HG02623 (cell line): ENCODE measurements around the gene KY.
"Not testable (repeated sequence)": the region's sequence is repeated elsewhere in the genome, so short reads cannot be mapped to it uniquely, and the experiment has no call there.

Experiments
- ATAC-seq: cut with Tn5 transposase; IDR thresholded peaks from one replicate; pipeline ENCODE4 v1.9.1; 2021; ENCODE audit warnings: moderate library complexity; ENCODE audit not compliant: unreplicated experiment

The KY gene

DNA sequence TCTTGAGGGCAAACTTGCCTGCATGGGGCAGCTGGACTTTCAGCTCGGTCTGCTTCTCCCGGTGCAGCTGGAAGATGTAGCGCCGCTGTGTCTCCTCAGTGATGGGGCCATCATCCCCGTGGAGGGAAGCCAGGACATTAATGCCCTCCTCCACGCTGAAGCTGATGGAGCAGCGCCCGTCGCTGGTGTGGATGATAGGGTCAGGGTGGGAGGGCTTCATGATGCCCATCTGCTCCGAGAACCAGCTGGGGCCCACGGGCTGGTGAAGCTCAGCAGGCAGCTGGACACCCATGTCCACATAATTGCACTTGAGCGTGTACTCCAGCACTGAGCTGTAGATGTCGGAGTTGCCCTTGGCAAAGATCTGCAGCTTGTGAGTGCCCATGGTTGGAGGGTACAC, 46.9 kb downstream of the KY start:
- no peak for ATAC-seq

DNA sequence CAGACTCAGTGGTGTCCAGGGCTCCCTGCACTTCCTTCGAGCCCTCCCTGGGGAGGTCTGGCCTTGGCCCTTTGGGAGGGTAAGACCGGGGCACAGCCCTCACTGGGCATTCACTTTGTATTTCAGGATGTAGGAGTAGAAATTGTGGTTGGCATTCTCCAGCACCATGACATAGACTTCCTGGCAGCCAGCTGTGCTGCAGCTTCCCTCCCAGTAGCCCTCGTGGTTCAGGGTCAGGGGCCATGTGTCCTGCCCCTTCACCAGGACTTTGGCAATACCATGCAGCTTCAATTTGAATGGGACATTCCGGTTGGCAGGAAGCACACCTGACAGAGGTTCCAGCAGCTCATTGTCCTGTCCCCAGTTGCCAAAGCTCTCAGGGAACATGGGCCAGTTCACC, 47.3 kb downstream of the KY start:
- ATAC-seq = no peak

DNA sequence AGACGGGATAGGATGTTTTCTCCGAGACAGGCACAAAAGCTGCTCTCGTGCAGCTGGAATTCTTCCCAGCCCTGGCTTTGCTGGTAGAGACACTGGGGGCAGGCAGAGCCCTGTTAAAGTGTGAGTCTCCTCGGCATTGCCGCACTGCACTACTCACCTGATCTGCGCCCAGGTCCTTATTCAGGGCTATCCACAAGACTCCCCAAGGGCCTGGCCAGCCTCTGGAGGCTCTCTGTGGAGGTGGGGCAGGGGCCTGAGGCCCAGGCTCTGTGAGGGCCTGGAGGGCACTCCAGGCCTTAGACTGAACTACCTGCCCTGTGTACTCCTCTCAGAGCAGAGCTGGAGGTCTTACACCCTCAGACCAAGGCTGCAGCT, 48.4 kb downstream of the KY start:
- ATAC-seq = no peak

DNA sequence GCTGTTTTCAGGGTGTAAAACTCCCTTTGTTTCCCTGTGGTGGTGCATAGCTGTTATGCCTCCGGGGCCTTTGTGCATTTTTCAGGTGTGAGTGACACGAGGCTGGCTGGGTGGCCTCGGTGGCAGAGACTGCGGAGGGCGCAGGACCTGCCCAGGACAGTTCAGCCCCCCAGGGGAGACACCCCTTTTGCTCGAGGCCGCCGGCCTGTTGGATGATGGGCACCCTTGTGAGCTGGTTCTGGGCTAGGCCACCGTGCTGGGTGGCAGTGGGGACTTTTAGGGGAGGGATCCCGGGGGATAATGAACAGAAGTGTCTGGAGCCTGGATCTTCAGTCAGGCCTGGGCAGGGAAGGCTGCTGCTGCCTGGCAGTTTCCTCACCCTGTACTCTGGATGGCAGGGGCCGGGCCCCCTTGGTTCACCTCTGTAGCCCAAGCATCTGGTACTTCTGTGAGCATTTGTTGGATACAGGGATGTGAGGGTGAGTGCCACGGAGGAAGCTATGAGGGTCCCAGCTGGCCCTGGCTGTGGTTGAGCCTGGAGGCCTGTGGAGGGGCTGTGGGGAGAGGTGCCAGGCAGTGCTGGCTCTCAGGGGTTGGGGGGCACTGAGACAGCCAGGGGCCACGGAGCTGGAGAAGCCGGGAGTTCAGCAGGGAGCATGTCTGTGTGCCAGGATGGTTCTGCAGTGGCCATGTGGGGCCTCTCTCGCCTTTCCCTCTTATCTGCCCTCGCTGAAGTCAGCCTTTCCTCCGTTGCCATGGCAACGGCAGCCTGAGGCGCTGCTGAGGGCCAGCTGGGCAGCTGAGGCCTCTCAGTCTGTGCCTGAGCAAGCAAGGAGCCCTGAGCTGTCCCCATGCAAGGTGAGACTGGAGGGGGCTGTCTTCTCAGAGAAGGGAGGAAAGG, 49.0 kb downstream of the KY start:
- ATAC-seq = no peak

DNA sequence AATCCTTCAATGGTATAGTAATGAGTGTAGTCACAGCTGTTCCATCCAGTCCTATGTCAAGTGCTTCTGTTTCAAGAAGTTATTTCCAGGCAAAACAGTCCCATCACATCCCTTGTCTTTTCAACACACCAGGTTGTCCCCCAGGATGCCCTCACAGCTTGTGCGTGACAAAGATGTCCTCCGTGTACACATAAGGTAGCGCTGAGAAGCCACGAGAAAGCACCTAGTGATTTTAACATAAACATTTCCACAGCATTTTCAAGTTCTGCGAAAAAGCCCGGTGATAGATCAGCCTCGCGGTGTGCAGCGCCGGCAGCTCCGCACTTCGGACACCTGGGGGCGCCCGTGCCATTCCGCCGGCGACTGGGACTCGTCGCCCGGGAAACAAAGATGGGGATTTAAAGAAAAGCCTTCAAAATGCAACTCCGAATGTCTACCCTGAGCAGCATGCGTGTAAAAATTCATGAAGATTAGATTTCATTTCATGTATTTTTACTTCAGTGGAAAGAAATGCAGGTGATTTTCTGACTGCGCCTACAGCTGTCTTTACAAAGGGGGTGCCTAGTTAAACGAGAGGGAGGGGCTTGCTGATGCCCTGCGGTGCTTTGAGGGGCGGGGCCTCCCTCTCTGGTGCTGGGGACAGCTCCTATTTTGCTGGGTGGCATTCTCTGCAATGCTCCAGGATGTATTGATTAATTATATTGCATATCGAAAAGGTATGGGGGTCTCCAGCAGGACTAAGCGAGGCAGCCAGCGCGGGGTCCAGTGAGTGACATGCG, 49.9 kb downstream of the KY start:
- ATAC-seq = no peak

DNA sequence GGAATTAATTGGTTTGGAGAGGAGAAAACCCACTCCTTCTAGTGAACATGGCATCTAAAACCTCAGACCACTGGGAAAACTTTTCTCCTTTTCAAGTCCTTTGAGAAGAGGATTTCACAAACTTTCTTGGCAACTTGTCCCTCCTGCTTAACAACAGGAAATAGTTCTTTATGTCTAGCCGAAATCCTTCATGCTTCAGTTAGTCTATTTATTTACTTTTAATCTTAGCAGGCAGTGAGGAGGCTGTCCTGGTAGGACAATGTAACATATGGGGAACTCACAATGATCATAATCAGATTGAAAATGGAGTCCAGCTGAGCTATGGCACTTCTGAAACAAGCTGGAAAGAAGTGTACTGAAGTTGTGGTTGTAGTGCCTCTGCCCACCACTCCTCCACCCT, 50.6 kb downstream of the KY start:
- no peak for ATAC-seq

DNA sequence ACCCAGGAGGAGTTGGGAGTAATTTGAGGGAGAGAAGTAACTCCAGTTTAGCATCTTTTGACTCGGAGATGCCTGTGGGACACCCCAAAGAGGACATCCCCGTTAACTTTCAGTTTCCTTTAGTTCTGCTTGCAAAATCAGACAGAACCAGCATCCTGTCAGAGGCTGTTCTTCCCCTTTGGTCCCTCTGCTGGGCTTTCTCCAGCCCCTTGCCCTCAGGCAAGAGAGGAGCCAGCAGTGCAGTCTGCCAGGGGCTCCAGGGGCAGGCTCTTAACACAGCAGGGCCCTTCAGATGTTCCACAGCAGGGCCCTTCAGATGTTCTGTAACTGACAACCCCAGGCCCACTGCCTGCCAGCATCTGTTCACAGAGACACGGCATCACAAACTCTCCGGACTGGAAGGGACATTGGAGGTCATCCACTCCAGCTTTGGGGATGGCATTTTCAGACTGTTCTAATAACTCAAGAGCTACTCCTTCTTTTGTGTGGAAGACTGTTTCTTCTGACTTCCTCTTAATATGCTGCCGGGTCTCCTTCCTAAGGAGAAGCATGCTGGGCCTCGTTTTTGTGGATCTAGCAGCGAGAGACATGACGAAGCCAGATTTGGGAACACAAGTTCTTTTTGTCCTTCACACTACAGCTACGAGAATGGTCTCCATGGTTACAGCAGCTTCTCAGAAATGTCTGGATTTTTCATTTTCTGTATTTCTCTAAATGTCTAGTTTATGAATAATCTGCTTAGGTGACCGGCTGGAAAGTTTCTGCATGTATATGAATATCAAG, 51.9 kb downstream of the KY start:
- no peak for ATAC-seq

DNA sequence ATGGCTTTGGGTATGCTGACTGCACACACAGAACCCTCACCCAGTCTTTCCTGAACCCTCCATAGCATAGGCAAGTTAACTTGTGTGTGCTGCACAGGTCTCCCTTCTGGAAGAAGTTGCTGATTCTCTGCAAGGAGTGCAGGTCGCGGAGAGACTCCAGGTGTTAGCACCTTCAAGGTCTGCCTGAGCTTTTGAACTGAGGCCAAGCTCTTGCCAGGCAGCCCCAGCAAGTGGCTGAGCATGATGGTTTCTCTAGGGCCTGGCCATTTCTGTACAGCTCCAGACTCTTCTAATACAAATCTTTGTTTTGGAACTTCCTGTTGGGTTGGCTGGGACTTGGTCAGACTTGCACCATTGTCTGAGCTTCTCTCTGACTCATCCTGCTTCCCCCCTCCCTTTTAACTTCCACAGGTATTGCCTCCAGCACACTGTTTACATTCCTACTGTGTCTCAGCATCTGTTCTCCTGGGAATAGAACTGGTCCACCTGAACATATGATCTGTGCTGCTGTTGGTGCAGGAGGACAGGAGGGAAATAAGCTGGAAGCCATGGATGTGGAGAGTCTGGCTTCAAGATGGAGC, 53.3 kb downstream of the KY start:
- no peak for ATAC-seq

DNA sequence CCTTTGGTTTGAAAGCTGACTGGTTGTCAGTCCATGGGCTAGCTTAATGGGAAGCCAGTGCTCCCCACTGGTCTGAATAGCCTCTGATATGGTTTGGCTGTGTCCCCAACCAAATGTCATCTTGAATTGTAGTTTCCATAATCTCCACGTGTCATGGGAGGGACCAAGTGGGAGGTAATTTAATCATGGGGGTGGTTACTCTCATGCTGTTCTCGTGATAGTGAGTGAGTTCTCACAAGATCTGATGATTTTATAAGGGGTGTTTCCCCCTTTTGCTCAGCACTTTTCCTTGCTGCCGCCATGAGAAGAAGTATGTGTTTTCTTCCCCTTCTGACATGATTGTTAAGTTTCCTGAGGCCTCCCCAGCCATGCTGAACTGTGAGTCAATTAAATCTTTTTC, 55.8 kb downstream of the KY start:
- ATAC-seq = not testable (repeated sequence)

DNA sequence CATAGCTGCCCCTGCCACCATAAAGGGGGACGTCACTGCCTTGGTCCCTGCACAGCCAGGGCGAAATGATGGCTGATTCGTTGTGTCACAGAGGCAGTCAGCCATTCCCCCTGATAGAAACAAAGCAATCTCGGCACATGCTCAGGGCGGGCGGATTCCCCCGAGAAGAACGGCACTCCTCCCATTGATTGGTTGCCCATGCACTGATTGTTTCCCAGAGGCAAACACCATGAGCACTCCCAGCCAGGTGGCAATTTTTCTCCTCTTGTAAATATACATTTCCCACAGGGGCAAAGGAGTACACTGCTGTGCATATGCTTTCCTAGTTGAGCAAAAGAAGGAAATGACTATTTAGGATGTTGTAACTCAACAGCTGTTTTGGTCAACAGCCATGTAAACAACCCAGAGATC, 56.5 kb downstream of the KY start:
- no peak for ATAC-seq

DNA sequence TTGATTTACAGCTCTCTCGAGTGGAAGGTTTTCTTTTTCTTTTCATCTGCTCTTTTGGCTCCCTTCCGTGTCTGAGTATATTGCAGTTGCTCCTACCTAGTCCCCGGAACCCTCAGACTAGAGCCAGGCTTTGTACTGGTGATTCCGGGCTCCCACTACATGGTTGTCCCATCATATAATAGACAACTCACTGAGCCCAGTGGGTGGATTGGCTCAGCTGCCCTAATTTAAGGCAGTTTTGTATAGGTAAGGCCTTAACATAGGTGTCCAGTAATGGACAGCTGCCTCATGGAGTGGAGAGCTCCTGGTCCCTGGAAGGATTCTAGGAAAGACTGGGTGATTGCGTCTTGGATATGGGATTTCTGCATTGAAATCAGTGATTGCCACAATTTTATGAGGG, 58.0 kb downstream of the KY start:
- ATAC-seq = no peak

DNA sequence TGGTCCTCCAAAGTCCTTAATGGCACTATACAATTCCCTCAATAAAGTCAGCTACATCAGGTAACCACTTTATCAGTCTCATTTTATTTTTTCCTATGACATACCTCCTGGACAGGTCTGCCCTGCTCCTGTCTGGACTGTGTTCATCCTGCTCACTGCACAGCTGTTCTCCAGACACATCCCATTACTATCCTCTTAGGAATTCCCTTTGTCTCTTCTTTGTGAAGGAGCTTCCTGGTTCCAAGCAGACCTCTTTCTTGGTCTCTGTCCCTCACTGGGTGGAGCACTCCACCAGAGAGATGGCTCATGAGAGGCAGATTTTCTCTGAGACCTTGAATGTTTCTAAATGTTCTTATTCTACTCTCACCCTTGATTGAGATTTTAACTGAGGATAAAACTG, 60.1 kb downstream of the KY start:
- no peak for ATAC-seq

DNA sequence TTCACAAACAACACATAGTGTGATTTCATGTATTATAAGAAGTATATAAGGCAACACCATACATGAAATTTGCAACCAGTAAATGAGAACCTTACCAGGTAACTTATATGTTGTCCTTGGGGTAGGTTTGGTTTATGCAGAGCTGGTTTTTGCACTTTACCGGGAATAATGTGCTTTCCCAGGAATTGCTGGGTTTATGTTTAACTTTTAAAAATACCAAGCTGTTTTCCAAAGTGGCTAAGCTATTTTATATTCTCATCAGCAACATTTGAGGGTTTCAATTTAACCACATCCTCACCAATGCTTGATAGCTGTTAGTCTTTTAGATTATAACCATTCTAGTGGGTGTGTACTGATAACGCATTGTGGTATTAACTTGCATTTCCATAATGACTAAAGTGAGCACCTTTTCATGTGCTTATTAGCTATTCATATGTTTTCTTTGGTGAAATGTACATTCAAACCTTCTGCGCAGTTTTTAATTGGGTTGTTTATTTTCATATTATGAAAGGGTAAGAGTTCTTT, 71.6 kb downstream of the KY start:
- ATAC-seq = no peak

DNA sequence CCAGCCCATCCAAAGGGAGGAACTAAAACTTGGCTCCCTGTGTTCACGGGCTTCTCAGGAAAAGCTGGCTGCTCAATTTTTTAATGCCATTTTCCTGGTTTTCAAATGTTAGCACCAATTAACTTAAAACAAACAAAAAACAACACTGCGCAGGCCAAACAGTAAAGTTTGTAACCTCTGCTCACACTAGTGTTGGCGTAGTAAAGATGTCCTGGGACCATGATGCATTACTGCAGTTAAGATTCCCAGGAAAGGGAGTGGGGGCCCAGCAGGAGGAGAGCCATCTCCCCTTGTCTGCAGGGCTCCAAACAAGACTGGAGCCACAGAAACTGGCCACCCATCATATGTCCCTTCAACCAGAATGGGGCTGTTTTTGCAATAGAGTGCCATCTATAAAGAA, 74.0 kb downstream of the KY start:
- ATAC-seq = no peak

DNA sequence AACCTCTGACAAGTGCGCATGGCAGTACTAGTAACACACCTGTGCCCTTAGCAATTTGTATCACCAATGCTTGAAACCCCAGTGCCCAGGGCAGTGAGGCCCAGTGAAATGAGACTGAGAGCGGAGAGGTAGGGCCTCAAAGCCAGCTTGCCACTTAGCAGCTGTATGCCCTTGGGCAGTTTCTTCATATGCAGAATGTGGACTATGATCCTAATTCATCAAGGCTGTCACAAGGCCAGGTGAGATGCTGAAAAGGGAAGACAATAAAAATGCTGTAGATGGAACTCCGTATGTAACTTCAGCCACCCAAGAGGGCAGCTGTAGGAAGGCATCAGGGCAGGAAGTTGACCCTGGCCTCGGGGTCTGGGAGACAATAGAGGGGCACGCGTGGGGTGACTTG, 74.4 kb downstream of the KY start:
- no peak for ATAC-seq

DNA sequence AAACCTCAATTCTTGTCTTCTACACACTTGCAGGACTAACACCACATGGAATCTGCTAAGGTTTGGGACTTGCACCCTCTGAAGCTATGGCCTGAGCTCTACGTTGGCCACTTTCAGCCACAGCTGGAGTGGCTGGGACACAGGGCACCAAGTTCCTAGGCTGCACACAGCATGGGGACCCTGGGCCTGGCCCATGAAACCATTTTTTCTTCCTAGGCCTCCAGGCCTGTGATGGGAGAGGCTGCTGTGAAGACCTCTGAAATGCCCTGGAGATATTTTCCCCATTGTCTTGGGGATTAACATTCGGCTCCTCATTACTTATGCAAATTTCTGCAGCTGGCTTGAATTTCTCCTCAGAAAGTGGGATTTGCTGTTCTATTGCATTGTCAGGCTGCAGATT, 80.9 kb downstream of the KY start:
- not testable (repeated sequence) for ATAC-seq

DNA sequence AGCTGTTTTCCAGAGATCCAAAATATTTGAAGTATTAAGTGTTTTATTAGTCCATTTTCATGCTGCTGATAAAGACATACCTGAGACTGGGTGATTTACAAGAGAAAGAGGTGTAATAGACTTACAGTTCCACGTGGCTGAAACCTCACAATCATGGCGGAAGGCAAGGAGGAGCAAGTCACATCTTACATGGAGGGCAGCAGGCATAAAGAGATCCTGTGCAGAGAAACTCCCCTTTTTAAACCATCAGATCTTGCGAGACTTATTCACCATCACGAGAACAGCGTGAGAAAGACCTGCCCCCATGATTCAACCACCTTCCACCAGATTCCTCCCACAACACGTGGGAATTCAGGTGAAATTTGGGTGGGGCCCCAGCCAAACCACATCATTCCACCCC, 82.0 kb downstream of the KY start:
- no peak for ATAC-seq

DNA sequence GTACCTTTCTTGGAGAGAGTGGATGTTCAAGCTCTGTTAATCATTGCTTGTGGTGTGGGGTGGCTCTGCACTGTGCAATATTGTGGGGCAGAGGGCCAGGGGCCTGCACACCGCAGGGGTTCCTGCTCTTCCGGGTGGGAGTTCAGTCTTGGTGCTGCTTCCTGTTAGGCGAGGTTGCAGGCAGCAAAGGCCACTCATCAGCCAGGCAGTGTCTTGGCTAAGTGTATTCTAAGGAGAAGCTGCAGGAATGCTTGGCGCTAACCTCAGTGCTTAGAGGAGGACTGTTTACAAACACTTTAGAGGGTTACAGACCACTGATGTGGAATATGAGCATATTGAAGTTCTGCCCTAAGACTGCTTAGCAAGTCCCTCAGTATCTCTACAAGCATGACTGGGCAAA, 83.2 kb downstream of the KY start:
- no peak for ATAC-seq

DNA sequence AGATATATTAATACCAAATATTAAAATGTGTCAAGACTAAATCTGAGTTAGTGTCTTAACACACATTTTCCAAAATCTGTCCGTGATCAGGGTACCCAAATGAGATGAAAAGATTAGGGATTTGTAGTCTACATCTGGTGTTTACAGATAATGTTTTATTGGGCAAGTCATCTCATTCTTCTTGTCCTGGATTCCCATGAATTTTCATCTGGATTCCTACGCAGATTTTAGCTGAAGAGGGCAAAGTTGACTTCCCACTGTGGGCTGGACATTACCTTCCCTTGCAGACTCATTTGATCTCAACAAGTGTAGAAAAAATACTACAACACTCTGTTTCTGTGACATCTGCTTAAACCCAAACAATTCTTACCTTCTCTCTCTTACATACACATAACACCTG, 85.8 kb downstream of the KY start:
- no peak for ATAC-seq

DNA sequence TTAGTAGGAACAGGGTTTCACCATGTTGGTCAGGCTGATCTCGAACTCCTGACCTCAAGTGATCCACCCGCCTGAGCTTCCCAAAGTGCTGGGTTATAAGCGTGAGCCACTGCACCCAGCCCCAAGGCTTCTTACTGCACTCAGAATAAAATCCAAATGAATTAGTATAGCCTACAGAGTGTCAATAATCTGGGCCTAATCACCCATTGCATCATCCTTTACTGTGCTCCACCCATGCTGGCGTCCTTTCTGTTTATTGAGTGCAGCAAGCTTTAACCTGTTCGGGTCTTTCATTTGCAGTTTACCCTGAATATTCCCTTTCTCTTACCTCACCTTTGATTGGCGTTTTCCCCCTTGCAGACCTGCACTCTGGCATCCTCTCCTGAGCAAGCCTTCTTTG, 87.2 kb downstream of the KY start:
- no peak for ATAC-seq

DNA sequence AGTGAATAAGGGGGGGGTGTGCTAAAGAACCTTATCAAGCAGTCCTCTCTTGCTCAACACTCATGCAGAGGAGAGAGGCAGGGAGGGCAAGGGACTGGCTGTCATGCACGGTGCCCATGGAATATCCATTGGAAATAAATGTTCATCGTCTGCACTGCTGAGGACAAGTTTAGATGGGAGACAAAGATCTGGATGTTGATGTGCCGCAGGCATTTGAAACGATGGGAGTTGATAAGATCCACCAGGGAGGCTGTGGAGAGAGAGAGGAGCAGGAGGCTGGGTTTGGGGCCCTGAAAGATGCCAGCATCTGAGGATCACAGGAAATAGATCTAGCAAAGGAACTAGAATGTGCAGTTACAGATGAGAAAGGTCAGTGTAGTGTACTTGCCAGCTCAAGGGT, 88.8 kb downstream of the KY start:
- ATAC-seq = no peak
